ENCODE results near the gene PIK3CA.

DNA sequence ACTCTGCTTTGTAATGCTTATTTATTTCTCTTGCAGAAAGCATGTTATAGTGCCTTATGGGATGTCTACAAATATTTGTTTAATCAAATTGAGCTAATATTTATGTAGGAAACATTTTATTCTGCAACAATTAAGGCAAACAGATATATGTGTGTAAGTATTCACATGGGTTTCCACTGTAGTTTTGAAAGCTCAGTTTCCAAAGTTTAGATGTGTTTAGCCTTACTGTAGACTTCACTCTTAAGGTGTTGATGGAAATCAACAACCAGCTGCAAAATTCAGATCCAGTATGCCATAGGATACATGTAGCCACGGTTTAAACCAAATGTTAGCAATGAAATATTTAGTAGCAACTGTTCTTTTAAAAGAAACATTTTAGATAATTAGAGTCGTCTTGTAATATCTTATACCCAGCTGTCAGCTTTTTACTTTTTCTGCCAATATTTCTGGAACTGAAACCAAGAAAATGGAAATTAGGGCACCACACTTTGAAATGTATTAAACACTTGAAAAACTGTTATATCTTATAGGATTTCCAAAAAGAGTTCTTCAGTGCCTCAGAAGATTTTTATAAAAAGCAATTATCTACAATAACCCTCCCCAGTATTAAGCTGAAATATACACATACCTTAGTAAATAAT is 18.5 kb downstream of the PIK3CA start:
- TF ChIP-seq, protein P1, sequence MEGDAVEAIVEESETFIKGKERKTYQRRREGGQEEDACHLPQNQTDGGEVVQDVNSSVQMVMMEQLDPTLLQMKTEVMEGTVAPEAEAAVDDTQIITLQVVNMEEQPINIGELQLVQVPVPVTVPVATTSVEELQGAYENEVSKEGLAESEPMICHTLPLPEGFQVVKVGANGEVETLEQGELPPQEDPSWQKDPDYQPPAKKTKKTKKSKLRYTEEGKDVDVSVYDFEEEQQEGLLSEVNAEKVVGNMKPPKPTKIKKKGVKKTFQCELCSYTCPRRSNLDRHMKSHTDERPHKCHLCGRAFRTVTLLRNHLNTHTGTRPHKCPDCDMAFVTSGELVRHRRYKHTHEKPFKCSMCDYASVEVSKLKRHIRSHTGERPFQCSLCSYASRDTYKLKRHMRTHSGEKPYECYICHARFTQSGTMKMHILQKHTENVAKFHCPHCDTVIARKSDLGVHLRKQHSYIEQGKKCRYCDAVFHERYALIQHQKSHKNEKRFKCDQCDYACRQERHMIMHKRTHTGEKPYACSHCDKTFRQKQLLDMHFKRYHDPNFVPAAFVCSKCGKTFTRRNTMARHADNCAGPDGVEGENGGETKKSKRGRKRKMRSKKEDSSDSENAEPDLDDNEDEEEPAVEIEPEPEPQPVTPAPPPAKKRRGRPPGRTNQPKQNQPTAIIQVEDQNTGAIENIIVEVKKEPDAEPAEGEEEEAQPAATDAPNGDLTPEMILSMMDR (IDR thresholded peaks at IDR 0.05), result no peak
- no peak for TF ChIP-seq POLR2A (IDR thresholded peaks at IDR 0.05)
